HL-60 (cell line): ENCODE data around the gene LRCOL1.

Source experiments
- POLR2AphosphoS5 ChIP-seq: IDR thresholded peaks from 2 replicates; pipeline ENCODE4 v1.6.1; 2012; ENCODE audit warnings: low read depth
- TF ChIP-seq, protein P1 (sequence below): IDR thresholded peaks from one replicate; pipeline ENCODE4 v1.5.1; 2011; ENCODE audit warnings: low read length, control low read depth, inconsistent platforms; ENCODE audit not compliant: insufficient read depth

DNA sequence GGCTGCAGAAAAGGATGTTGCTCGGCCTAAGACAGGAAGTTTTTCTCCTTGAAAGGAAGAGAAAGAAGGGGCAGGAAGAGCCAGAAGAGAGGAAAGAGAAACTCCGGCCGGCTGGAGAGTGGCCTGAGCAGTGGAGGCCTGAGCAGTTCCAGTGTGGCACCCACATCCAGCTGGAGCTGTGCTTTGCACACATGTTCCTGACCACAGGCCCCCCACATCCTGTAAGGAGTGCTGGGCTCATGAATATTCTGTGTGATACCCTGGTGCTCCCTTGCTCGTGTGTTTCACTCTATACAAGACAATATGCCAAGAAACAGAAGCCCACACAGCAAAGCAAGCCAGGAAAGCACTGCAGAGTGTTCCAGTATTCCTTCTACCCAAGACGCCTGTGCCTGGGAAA, 49.7 kb upstream of the LRCOL1 start:
- TF ChIP-seq, protein P1, sequence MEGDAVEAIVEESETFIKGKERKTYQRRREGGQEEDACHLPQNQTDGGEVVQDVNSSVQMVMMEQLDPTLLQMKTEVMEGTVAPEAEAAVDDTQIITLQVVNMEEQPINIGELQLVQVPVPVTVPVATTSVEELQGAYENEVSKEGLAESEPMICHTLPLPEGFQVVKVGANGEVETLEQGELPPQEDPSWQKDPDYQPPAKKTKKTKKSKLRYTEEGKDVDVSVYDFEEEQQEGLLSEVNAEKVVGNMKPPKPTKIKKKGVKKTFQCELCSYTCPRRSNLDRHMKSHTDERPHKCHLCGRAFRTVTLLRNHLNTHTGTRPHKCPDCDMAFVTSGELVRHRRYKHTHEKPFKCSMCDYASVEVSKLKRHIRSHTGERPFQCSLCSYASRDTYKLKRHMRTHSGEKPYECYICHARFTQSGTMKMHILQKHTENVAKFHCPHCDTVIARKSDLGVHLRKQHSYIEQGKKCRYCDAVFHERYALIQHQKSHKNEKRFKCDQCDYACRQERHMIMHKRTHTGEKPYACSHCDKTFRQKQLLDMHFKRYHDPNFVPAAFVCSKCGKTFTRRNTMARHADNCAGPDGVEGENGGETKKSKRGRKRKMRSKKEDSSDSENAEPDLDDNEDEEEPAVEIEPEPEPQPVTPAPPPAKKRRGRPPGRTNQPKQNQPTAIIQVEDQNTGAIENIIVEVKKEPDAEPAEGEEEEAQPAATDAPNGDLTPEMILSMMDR: no peak
- no peak for TF ChIP-seq POLR2AphosphoS5
